ENCODE results near the gene KCNV2. TPM values are rescaled to one million over a fixed set of nuclear protein-coding genes. Genes with fewer than 3 reads are reported as not detected.

Gene KCNV2
- total and polyA plus RNA-seq, 8 donors, result not detected

DNA sequence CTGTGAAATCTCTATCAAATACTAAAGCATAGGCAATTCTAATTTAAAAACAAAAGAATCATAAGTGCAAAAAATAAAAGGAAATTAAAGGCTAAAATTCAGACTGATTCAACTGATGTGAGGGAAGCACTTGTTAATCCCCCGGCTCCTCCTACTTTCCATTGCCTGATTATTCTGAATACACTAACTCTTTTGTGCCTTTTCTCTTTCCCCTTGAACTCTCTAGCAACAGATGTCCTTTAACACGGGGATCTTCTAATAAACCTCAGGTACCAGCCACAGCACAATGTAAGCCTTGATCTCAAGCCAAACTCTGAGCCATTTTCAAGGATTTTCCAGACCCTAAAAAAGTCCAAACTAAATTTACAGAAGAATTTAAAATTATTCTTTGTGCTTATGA is 61.5 kb downstream of the KCNV2 start:
- intact Hi-C loops (cut with DNase I), result no loop called here
- peaks cover 0 to 19% (median 11%) of the 10 kb centered on the region in 3 donors for H3K36me3 ChIP-seq
- no peaks in the 10 kb centered on the region for H3K9me3 ChIP-seq
- no peak overlapping the region for H3K27ac ChIP-seq
- H3K4me1 ChIP-seq, result no peaks in the 10 kb centered on the region
- no peak for FAIRE-seq
- H3K4me3 ChIP-seq, result no peak overlapping the region
- ATAC-seq, result no peak
- H3K27me3 ChIP-seq, result no peaks in the 10 kb centered on the region
- DNase-seq, result no peak
- TF ChIP-seq, protein P1, sequence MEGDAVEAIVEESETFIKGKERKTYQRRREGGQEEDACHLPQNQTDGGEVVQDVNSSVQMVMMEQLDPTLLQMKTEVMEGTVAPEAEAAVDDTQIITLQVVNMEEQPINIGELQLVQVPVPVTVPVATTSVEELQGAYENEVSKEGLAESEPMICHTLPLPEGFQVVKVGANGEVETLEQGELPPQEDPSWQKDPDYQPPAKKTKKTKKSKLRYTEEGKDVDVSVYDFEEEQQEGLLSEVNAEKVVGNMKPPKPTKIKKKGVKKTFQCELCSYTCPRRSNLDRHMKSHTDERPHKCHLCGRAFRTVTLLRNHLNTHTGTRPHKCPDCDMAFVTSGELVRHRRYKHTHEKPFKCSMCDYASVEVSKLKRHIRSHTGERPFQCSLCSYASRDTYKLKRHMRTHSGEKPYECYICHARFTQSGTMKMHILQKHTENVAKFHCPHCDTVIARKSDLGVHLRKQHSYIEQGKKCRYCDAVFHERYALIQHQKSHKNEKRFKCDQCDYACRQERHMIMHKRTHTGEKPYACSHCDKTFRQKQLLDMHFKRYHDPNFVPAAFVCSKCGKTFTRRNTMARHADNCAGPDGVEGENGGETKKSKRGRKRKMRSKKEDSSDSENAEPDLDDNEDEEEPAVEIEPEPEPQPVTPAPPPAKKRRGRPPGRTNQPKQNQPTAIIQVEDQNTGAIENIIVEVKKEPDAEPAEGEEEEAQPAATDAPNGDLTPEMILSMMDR (IDR thresholded peaks at IDR 0.05), result no peak
- 91 to 92% methylated on average over 2 of the region's 2 CpGs for WGBS, 2 donors

Other genes starting within 250 kb of the KCNV2 start
- gene VLDLR, start 95.7 kb upstream of the KCNV2 start, total RNA-seq, result 10 to 100 TPM; 18.7 to 34.8 (median 28.4) TPM
- 10 to 100 TPM in 1 of 2 donors, 1 to 10 TPM in 1; 7.4 to 16.5 TPM for gene VLDLR, start 95.7 kb upstream of the KCNV2 start, polyA plus RNA-seq
- 10 to 100 TPM; 12.2 to 22.7 (median 19.2) TPM for gene PUM3, start 126.6 kb downstream of the KCNV2 start, total RNA-seq
- 10 to 100 TPM; 19.2 to 34.4 TPM for gene PUM3, start 126.6 kb downstream of the KCNV2 start, polyA plus RNA-seq

Data from pancreas (tissue), 10 donors.